ENCODE data around the gene ARHGAP10. TPM values are rescaled to one million over a fixed set of nuclear protein-coding genes. Genes with fewer than 3 reads are reported as not detected.
"Not testable (repeated sequence)": the region's sequence is repeated elsewhere in the genome, so short reads cannot be mapped to it uniquely, and the experiment has no call there.

ARHGAP10 gene
- total and polyA plus RNA-seq, 4 experiments from 2014 or later = 6.4 to 8.3 (median 7.8) TPM

GRCh38 chr4:147879676-147880075 lies 147.8 kb downstream of the ARHGAP10 start:
- ChIA-PET CTCF (ENCODE audit: partially characterized antibody) (interaction anchor here (7.5 kb wide), 1 partner anchor 13 kb away, joined by 63 read pairs; no protein-coding TSS in a partner anchor), POLR2A (ENCODE audit: partially characterized antibody) (no interaction called here)
- no peak overlapping the region for H3K27ac Mint-ChIP-seq
- Histone ChIP-seq H3K9me3 (ENCODE audit: control insufficient read depth in 1 of 2, low read length in 2 of 2) (no peaks in the 10 kb centered on the region), H3K27me3 (ENCODE audit: insufficient read depth, low read length) (no peaks in the 10 kb centered on the region), H3K4me1 (ENCODE audit: insufficient read depth, low read length) (no peaks in the 10 kb centered on the region), H3K36me3 (ENCODE audit: insufficient read depth, low read length) (no peaks in the 10 kb centered on the region), H3K4me3 (ENCODE audit: low read length in 2 of 2) (no peak overlapping the region), H3K27ac (ENCODE audit: low read depth, low read length) (no peak overlapping the region)
- peaks cover 25 to 42% of the 10 kb centered on the region in 2 donors for H3K36me3 Mint-ChIP-seq
- H3K27me3 Mint-ChIP-seq = no peaks in the 10 kb centered on the region
- intact Hi-C loops (cut with micrococcal nuclease) = no loop called here
- peaks cover 0 to 4% (median 2%) of the 10 kb centered on the region in 8 donors for H3K9me3 Mint-ChIP-seq
- H3K4me3 Mint-ChIP-seq = no peak overlapping the region
- H3K4me1 Mint-ChIP-seq = peaks cover 0 to 1% (median 0%) of the 10 kb centered on the region in 4 donors
- no peak for DNase-seq

DNA sequence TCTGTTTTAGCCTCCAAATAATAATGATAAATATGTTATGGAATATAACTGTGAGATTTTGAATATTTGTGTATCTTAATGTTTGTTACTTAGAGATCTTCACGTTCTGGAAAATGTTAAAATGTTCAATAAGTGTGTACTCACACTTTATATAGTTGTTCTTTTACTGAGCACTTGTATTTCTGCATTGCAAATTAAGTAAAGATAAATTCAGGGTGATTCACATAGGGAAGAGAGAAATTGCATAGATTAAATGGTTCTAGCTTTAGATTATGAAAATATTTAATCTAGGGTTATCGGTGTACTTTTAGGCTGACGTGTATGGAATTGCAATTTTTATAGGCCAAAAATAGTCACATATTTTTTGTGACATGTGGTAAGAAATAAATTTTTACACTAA lies 148.6 kb downstream of the ARHGAP10 start:
- intact Hi-C loops (cut with micrococcal nuclease) = no loop called here
- Mint-ChIP-seq H3K9me3 (peaks cover 0 to 9% (median 2%) of the 10 kb centered on the region in 8 donors), H3K36me3 (peaks cover 29 to 42% of the 10 kb centered on the region in 2 donors), H3K27me3 (no peaks in the 10 kb centered on the region), H3K27ac (peak overlapping the region in 1 of 7 donors; percentile 0), H3K4me3 (no peak overlapping the region), H3K4me1 (peaks cover 0 to 1% (median 0%) of the 10 kb centered on the region in 4 donors)
- Histone ChIP-seq H3K27me3 (ENCODE audit: insufficient read depth, low read length) (no peaks in the 10 kb centered on the region), H3K4me1 (ENCODE audit: insufficient read depth, low read length) (no peaks in the 10 kb centered on the region), H3K27ac (ENCODE audit: low read depth, low read length) (no peak overlapping the region), H3K9me3 (ENCODE audit: control insufficient read depth in 1 of 2, low read length in 2 of 2) (no peaks in the 10 kb centered on the region), H3K4me3 (ENCODE audit: low read length in 2 of 2) (no peak overlapping the region), H3K36me3 (ENCODE audit: insufficient read depth, low read length) (no peaks in the 10 kb centered on the region)
- CTCF ChIA-PET (ENCODE audit: partially characterized antibody) = interaction anchor here (7.5 kb wide), 1 partner anchor 14 kb away, joined by 63 read pairs; no protein-coding TSS in a partner anchor
- POLR2A ChIA-PET (ENCODE audit: partially characterized antibody) = no interaction called here
- no peak for DNase-seq

DNA sequence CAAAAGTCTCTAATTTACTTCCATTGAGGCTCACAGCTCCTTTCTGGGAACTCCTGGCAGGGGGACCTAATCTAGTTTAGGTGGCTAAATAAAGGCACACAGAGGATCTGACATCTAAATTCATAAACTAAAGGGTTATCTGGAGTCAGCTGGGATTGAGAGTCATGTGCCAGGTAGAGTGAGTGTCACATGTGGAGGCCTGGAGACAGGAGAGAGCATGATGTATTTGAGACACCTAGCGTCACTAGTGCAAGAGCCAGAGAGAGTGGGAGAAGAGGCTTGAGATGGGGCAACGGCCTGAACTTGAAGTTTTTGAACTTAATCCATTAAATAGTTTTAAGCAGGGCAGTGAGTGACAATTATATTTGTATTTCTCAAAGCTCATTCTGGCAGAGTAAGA lies 152.6 kb downstream of the ARHGAP10 start:
- H3K4me3 Mint-ChIP-seq = no peak overlapping the region
- Histone ChIP-seq H3K4me3 (ENCODE audit: low read length in 2 of 2) (no peak overlapping the region), H3K4me1 (ENCODE audit: insufficient read depth, low read length) (no peaks in the 10 kb centered on the region), H3K36me3 (ENCODE audit: insufficient read depth, low read length) (no peaks in the 10 kb centered on the region), H3K27me3 (ENCODE audit: insufficient read depth, low read length) (no peaks in the 10 kb centered on the region), H3K9me3 (ENCODE audit: control insufficient read depth in 1 of 2, low read length in 2 of 2) (no peaks in the 10 kb centered on the region), H3K27ac (ENCODE audit: low read depth, low read length) (no peak overlapping the region)
- no peaks in the 10 kb centered on the region for H3K27me3 Mint-ChIP-seq
- ChIA-PET CTCF (ENCODE audit: partially characterized antibody) (interaction anchor here (0.7 to 1.1 kb wide), 2 partner anchors 17 to 19 kb away, joined by 3 to 4 read pairs; no protein-coding TSS in a partner anchor), POLR2A (ENCODE audit: partially characterized antibody) (no interaction called here)
- peaks cover 36 to 55% of the 10 kb centered on the region in 2 donors for H3K36me3 Mint-ChIP-seq
- no peak overlapping the region for H3K27ac Mint-ChIP-seq
- DNase-seq = no peak
- intact Hi-C loops (cut with micrococcal nuclease) = no loop called here
- peaks cover 0 to 13% (median 3%) of the 10 kb centered on the region in 8 donors for H3K9me3 Mint-ChIP-seq
- peaks cover 0 to 3% (median 0%) of the 10 kb centered on the region in 4 donors for H3K4me1 Mint-ChIP-seq

DNA sequence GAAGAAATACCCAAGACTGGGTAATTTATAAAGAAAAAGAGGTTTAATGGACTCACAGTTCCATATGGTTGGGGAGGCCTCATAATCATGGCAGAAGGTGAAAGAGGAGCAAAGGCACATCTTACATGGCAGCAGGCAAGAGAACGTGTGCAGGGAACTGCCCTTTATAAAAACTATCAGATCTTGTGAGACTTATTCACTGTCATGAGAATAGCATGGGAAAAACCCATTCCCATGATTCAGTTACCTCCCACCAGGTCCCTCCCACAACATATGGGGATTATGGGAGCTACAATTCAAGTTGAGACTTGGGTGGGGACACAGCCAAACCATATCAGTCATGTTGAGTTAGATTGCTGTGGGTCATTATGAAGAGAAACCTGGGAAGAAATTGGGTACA lies 153.3 kb downstream of the ARHGAP10 start:
- H3K27ac ChIP-seq (ENCODE audit: low read depth, low read length); H3K4me1 ChIP-seq (ENCODE audit: insufficient read depth, low read length); CTCF ChIA-PET (ENCODE audit: partially characterized antibody); H3K4me3 ChIP-seq (ENCODE audit: low read length in 2 of 2); H3K27me3 ChIP-seq (ENCODE audit: insufficient read depth, low read length); H3K27ac Mint-ChIP-seq; H3K4me3 Mint-ChIP-seq; intact Hi-C loops (cut with micrococcal nuclease); H3K9me3 ChIP-seq (ENCODE audit: control insufficient read depth in 1 of 2, low read length in 2 of 2); DNase-seq; H3K36me3 ChIP-seq (ENCODE audit: insufficient read depth, low read length); POLR2A ChIA-PET (ENCODE audit: partially characterized antibody); H3K4me1 Mint-ChIP-seq; H3K27me3 Mint-ChIP-seq: not testable (repeated sequence)
- peaks cover 0 to 13% (median 3%) of the 10 kb centered on the region in 8 donors for H3K9me3 Mint-ChIP-seq
- H3K36me3 Mint-ChIP-seq = peaks cover 38 to 55% of the 10 kb centered on the region in 2 donors

GRCh38 chr4:147891476-147892115 lies 159.7 kb downstream of the ARHGAP10 start:
- POLR2A ChIA-PET (ENCODE audit: partially characterized antibody) = no interaction called here
- H3K4me1 ChIP-seq (ENCODE audit: insufficient read depth, low read length) = no peaks in the 10 kb centered on the region
- DNase-seq = no peak
- H3K27me3 Mint-ChIP-seq = no peaks in the 10 kb centered on the region
- CTCF ChIA-PET (ENCODE audit: partially characterized antibody) = interaction anchor here (0.6 to 5.5 kb wide), 2 partner anchors 20 to 24 kb away, joined by 3 to 36 read pairs; no protein-coding TSS in a partner anchor
- no peak overlapping the region for H3K4me3 ChIP-seq (ENCODE audit: low read length in 2 of 2)
- H3K27me3 ChIP-seq (ENCODE audit: insufficient read depth, low read length) = no peaks in the 10 kb centered on the region
- no peak overlapping the region for H3K27ac Mint-ChIP-seq
- H3K4me1 Mint-ChIP-seq = peaks cover 0 to 2% (median 0%) of the 10 kb centered on the region in 4 donors
- H3K4me3 Mint-ChIP-seq = no peak overlapping the region
- H3K27ac ChIP-seq (ENCODE audit: low read depth, low read length) = no peak overlapping the region
- intact Hi-C loops (cut with micrococcal nuclease) = no loop called here
- peaks cover 2 to 43% (median 25%) of the 10 kb centered on the region in 8 donors for H3K9me3 Mint-ChIP-seq
- no peaks in the 10 kb centered on the region for H3K36me3 ChIP-seq (ENCODE audit: insufficient read depth, low read length)
- no peaks in the 10 kb centered on the region for H3K9me3 ChIP-seq (ENCODE audit: control insufficient read depth in 1 of 2, low read length in 2 of 2)
- peaks cover 27 to 56% of the 10 kb centered on the region in 2 donors for H3K36me3 Mint-ChIP-seq

DNA sequence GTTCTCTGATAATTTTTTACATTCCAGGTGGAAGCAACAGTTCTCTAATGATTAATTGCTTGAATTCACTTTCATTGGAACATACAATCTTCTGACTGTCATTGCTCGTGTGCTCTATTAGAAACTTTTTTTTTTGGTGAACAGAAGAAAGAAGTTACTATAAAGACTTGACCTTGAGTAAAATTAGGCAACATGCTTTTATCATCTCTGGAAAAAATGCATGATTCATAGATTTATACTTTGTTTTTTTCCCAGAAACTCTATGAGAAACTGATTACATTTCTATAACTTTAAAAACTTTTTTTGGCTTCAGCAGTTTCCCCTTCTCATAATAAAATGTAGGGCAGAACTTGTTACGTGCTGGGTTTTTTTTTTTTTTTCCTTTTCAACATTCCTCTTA lies 167.6 kb downstream of the ARHGAP10 start:
- Histone ChIP-seq H3K9me3 (ENCODE audit: control insufficient read depth in 1 of 2, low read length in 2 of 2) (no peaks in the 10 kb centered on the region), H3K27ac (ENCODE audit: low read depth, low read length) (no peak overlapping the region), H3K36me3 (ENCODE audit: insufficient read depth, low read length) (no peaks in the 10 kb centered on the region), H3K27me3 (ENCODE audit: insufficient read depth, low read length) (no peaks in the 10 kb centered on the region), H3K4me1 (ENCODE audit: insufficient read depth, low read length) (no peaks in the 10 kb centered on the region), H3K4me3 (ENCODE audit: low read length in 2 of 2) (no peak overlapping the region)
- Mint-ChIP-seq H3K36me3 (peaks cover 12 to 38% of the 10 kb centered on the region in 2 donors), H3K4me1 (no peaks in the 10 kb centered on the region), H3K9me3 (peaks cover 4 to 28% (median 19%) of the 10 kb centered on the region in 8 donors), H3K4me3 (no peak overlapping the region), H3K27ac (no peak overlapping the region), H3K27me3 (no peaks in the 10 kb centered on the region)
- ChIA-PET POLR2A (ENCODE audit: partially characterized antibody) (no interaction called here), CTCF (ENCODE audit: partially characterized antibody) (no interaction called here)
- no peak for DNase-seq
- intact Hi-C loops (cut with micrococcal nuclease) = no loop called here

GRCh38 chr4:147901388-147901787 lies 169.5 kb downstream of the ARHGAP10 start:
- ChIA-PET CTCF (ENCODE audit: partially characterized antibody) (no interaction called here), POLR2A (ENCODE audit: partially characterized antibody) (no interaction called here)
- Histone ChIP-seq H3K4me1 (ENCODE audit: insufficient read depth, low read length) (no peaks in the 10 kb centered on the region), H3K27me3 (ENCODE audit: insufficient read depth, low read length) (no peaks in the 10 kb centered on the region), H3K4me3 (ENCODE audit: low read length in 2 of 2) (no peak overlapping the region), H3K36me3 (ENCODE audit: insufficient read depth, low read length) (no peaks in the 10 kb centered on the region), H3K27ac (ENCODE audit: low read depth, low read length) (no peak overlapping the region), H3K9me3 (ENCODE audit: control insufficient read depth in 1 of 2, low read length in 2 of 2) (no peaks in the 10 kb centered on the region)
- Mint-ChIP-seq H3K27ac (no peak overlapping the region), H3K36me3 (peaks cover 12 to 34% of the 10 kb centered on the region in 2 donors), H3K27me3 (no peaks in the 10 kb centered on the region), H3K4me1 (no peaks in the 10 kb centered on the region), H3K9me3 (peaks cover 3 to 18% (median 14%) of the 10 kb centered on the region in 8 donors), H3K4me3 (no peak overlapping the region)
- intact Hi-C loops (cut with micrococcal nuclease) = no loop called here
- no peak for DNase-seq
